Brain microvascular endothelial cell (primary cell): ENCODE results near the gene JAG2.

Source experiments
- DNase-seq: peaks from one replicate; pipeline ENCODE4 v3.0.0-alpha.2; 2020
- H3K27ac ChIP-seq: fragments of 250-450 bp; sonication (Bioruptor Pico); 2 replicates; pipeline ENCODE4 v1.5.1; 2020; ENCODE audit warnings: mild to moderate bottlenecking, moderate library complexity
- H3K27me3 ChIP-seq: fragments of 250-450 bp; sonication (Bioruptor Pico); replicated peaks from 2 replicates; pipeline ENCODE4 v1.5.1; 2020; ENCODE audit warnings: mild to moderate bottlenecking
- H3K36me3 ChIP-seq: fragments of 250-450 bp; sonication (Bioruptor Pico); replicated peaks from 2 replicates; pipeline ENCODE4 v1.5.1; 2020; ENCODE audit warnings: mild to moderate bottlenecking
- H3K4me3 ChIP-seq: 2 replicates; pipeline ENCODE4 v1.5.1; 2011; ENCODE audit warnings: low read depth, mild to moderate bottlenecking, control low read depth, low read length, moderate library complexity
- CTCF ChIP-seq: IDR thresholded peaks from 2 replicates; pipeline ENCODE4 v1.5.1; 2011; ENCODE audit warnings: low read depth, mild to moderate bottlenecking, moderate library complexity, low read length, control low read depth, inconsistent platforms; ENCODE audit errors: missing control alignments
- in situ Hi-C: cut with HindIII; loops from 2 replicates; pipeline ENCODE4 v1.10.0; 2017; ENCODE audit warnings: low sequenced_read_pairs, low pct_ligation_motif_present

JAG2 gene

GRCh38 chr14:105138551-105139111 is 29.9 kb downstream of the JAG2 start:
- in situ Hi-C loops: no loop called here
- no peaks in the 10 kb centered on the region for H3K36me3 ChIP-seq
- H3K27ac ChIP-seq: no peak overlapping the region
- H3K4me3 ChIP-seq: no peak overlapping the region
- no peak for DNase-seq
- no peak for TF ChIP-seq CTCF
- H3K27me3 ChIP-seq: no peaks in the 10 kb centered on the region

GRCh38 chr14:105138021-105138541 is 30.5 kb downstream of the JAG2 start:
- Histone ChIP-seq H3K36me3 (no peaks in the 10 kb centered on the region), H3K27ac (no peak overlapping the region), H3K27me3 (no peaks in the 10 kb centered on the region), H3K4me3 (no peak overlapping the region)
- TF ChIP-seq CTCF: no peak
- DNase-seq: no peak
- in situ Hi-C loops: no loop called here

GRCh38 chr14:105137481-105138020 is 31.0 kb downstream of the JAG2 start:
- DNase-seq: no peak

GRCh38 chr14:105136401-105137322 is 31.9 kb downstream of the JAG2 start:
- Histone ChIP-seq H3K27me3 (peaks cover 2% of the 10 kb centered on the region), H3K27ac (no peak overlapping the region), H3K36me3 (no peaks in the 10 kb centered on the region), H3K4me3 (no peak overlapping the region)
- DNase-seq: no peak
- TF ChIP-seq CTCF: no peak
- in situ Hi-C loops: no loop called here

More at GRCh38 chr14:105137481-105138020, 31.0 kb downstream of the JAG2 start:
- Histone ChIP-seq H3K27me3 (peaks cover 2% of the 10 kb centered on the region), H3K27ac (no peak overlapping the region), H3K36me3 (no peaks in the 10 kb centered on the region), H3K4me3 (no peak overlapping the region)
- no peak for TF ChIP-seq CTCF
- in situ Hi-C loops: no loop called here

GRCh38 chr14:105135700-105136395 is 32.7 kb downstream of the JAG2 start:
- in situ Hi-C loops: no loop called here
- no peak for TF ChIP-seq CTCF
- H3K4me3 ChIP-seq: no peak overlapping the region
- no peaks in the 10 kb centered on the region for H3K36me3 ChIP-seq
- H3K27ac ChIP-seq: no peak overlapping the region
- H3K27me3 ChIP-seq: peaks cover 2% of the 10 kb centered on the region
- no peak for DNase-seq
